Right ventricle myocardium inferior (tissue), 1 donor: ENCODE measurements around the gene CLNS1A. TPM values are rescaled to one million over a fixed set of nuclear protein-coding genes. Genes with fewer than 3 reads are reported as not detected.

ENCODE experiments used
- ATAC-seq: fragments of 200-7000 bp; cut with Tn5 transposase; one replicate; pipeline ENCODE4 v1.9.1; 2020; ENCODE audit warnings: mild to moderate bottlenecking, moderate library complexity
- DNase-seq: peaks from one replicate; pipeline ENCODE4 v3.0.0; 2021; ENCODE audit errors: missing footprints
- intact Hi-C: fragments of 100-400 bp; cut with DNase I; formaldehyde crosslinking; loops from one replicate; pipeline ENCODE4 v1.11.0; 2022
- total RNA-seq: library from RNA; stranded (reverse); fragmentation: NEBNext Ultra II Directional; extraction: Animal tissue kit (Norgen Biotek cat#: 25700); gene quantifications from one replicate; pipeline ENCODE4 v1.2.1, GENCODE V29; 2021
- donor health status: DM: no; HTN: yes; CAD: no; lungs with severe emphysema.

The CLNS1A gene
- total RNA-seq, 1 donor from 2014 or later, result 76.9 TPM

GRCh38 chr11:77568916-77569675, 68.5 kb downstream of the CLNS1A start:
- intact Hi-C loops, result no loop called here
- no peak for DNase-seq

GRCh38 chr11:77568306-77568705, 69.3 kb downstream of the CLNS1A start:
- no peak for DNase-seq
- intact Hi-C loops, result no loop called here
- ATAC-seq, result no peak

More at GRCh38 chr11:77568916-77569675, 68.5 kb downstream of the CLNS1A start:
- ATAC-seq, result no peak

Other genes starting within 250 kb of the CLNS1A start
- gene PAK1, start 163.7 kb downstream of the CLNS1A start, total RNA-seq, result 10.1 TPM
- gene AQP11, start 47.8 kb downstream of the CLNS1A start, total RNA-seq, result 0.78 TPM
- gene RSF1, start 182.9 kb upstream of the CLNS1A start, total RNA-seq, result 34.8 TPM
- 139 TPM for gene AAMDC, start 183.3 kb upstream of the CLNS1A start, total RNA-seq